GM18861 (cell line): Measurements from ENCODE around the gene TMEM33.

Experiments used
- ATAC-seq: cut with Tn5 transposase; IDR thresholded peaks from one replicate; pipeline ENCODE4 v1.9.1; 2021; ENCODE audit not compliant: unreplicated experiment

Gene TMEM33

GRCh38 chr4:41992967-41993857, 58.0 kb downstream of the TMEM33 start:
- ATAC-seq = no peak

GRCh38 chr4:41994461-41994985, 59.3 kb downstream of the TMEM33 start:
- no peak for ATAC-seq

- ATAC-seq = no peak
Measured at GRCh38 chr4:41998019-41998418, 62.8 kb downstream of the TMEM33 start.

- ATAC-seq = no peak
Measured at GRCh38 chr4:41999321-41999720, 64.1 kb downstream of the TMEM33 start.

GRCh38 chr4:42008011-42008786, 73.0 kb downstream of the TMEM33 start:
- no peak for ATAC-seq
